HG03064 (cell line): ENCODE results near the gene AGTR1.

Experiments used
- ATAC-seq: cut with Tn5 transposase; IDR thresholded peaks from one replicate; pipeline ENCODE4 v1.9.1; 2021; ENCODE audit warnings: low read depth; ENCODE audit not compliant: unreplicated experiment

The AGTR1 gene

GRCh38 chr3:148697306-148698189 is at the start of gene AGTR1:
Gene AGTR1, plus strand, starts transcription at chr3:148697903. Its CDS starts 43,133 bp downstream, at chr3:148741036.
- ATAC-seq, result no peak

GRCh38 chr3:148648685-148649352 is 48.9 kb upstream of the AGTR1 start:
- no peak for ATAC-seq

- no peak for ATAC-seq
Measured at GRCh38 chr3:148651549-148651948, 46.2 kb upstream of the AGTR1 start.

- ATAC-seq, result no peak
Measured at GRCh38 chr3:148654433-148654832, 43.3 kb upstream of the AGTR1 start.

- ATAC-seq, result no peak
Measured at GRCh38 chr3:148657470-148657869, 40.2 kb upstream of the AGTR1 start.

- no peak for ATAC-seq
Measured at GRCh38 chr3:148659512-148659911, 38.2 kb upstream of the AGTR1 start.

- no peak for ATAC-seq
Measured at GRCh38 chr3:148680289-148680688, 17.4 kb upstream of the AGTR1 start.

- ATAC-seq, result no peak
Measured at GRCh38 chr3:148681080-148681479, 16.6 kb upstream of the AGTR1 start.

- no peak for ATAC-seq
Measured at GRCh38 chr3:148682997-148683396, 14.7 kb upstream of the AGTR1 start.

GRCh38 chr3:148694116-148694515 is 3.6 kb upstream of the AGTR1 start:
- ATAC-seq, result no peak

- no peak for ATAC-seq
Measured at GRCh38 chr3:148698190-148698810, 597 bp downstream of the AGTR1 start.

GRCh38 chr3:148705314-148705713 is 7.6 kb downstream of the AGTR1 start:
- ATAC-seq, result no peak

GRCh38 chr3:148707601-148708380 is 10.1 kb downstream of the AGTR1 start:
- no peak for ATAC-seq

- no peak for ATAC-seq
Measured at GRCh38 chr3:148708409-148708808, 10.7 kb downstream of the AGTR1 start.

GRCh38 chr3:148709560-148710253 is 12.0 kb downstream of the AGTR1 start:
- no peak for ATAC-seq

GRCh38 chr3:148710665-148711064 is 13.0 kb downstream of the AGTR1 start:
- ATAC-seq, result no peak

- ATAC-seq, result no peak
Measured at GRCh38 chr3:148711981-148712666, 14.4 kb downstream of the AGTR1 start.

GRCh38 chr3:148714521-148714920 is 16.8 kb downstream of the AGTR1 start:
- ATAC-seq, result no peak

GRCh38 chr3:148716657-148717056 is 19.0 kb downstream of the AGTR1 start:
- no peak for ATAC-seq
